ENCODE measurements around the gene HOXC9.

DNA sequence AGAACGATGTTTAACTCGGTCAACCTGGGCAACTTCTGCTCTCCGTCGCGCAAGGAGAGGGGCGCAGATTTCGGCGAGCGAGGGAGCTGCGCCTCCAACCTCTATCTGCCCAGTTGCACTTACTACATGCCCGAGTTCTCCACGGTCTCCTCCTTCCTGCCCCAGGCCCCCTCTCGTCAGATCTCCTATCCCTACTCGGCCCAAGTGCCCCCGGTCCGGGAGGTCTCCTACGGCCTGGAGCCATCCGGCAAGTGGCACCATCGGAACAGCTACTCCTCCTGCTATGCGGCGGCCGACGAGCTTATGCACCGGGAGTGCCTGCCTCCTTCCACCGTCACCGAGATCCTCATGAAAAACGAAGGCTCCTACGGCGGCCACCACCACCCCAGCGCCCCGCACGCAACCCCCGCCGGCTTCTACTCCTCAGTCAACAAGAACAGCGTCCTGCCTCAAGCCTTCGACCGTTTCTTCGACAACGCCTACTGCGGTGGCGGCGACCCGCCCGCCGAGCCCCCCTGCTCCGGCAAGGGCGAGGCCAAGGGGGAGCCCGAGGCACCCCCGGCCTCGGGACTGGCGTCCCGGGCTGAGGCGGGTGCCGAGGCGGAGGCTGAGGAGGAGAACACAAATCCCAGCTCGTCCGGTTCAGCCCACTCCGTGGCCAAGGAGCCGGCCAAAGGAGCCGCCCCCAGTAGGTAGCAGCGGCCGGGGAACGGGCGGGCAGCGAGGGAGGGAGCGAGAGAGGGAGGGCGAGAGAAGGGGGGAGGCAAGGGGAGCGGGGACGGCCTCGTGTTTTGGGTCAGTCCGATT lies 26.5 kb upstream of the HOXC9 start:
- TF ChIP-seq POLR2A (IDR thresholded peaks at IDR 0.05): no peak
- TF ChIP-seq, protein P1, sequence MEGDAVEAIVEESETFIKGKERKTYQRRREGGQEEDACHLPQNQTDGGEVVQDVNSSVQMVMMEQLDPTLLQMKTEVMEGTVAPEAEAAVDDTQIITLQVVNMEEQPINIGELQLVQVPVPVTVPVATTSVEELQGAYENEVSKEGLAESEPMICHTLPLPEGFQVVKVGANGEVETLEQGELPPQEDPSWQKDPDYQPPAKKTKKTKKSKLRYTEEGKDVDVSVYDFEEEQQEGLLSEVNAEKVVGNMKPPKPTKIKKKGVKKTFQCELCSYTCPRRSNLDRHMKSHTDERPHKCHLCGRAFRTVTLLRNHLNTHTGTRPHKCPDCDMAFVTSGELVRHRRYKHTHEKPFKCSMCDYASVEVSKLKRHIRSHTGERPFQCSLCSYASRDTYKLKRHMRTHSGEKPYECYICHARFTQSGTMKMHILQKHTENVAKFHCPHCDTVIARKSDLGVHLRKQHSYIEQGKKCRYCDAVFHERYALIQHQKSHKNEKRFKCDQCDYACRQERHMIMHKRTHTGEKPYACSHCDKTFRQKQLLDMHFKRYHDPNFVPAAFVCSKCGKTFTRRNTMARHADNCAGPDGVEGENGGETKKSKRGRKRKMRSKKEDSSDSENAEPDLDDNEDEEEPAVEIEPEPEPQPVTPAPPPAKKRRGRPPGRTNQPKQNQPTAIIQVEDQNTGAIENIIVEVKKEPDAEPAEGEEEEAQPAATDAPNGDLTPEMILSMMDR (IDR thresholded peaks at IDR 0.05): no peak
